H9 (cell line): Measurements from ENCODE around the gene NRROS. TPM values are rescaled to one million over a fixed set of nuclear protein-coding genes. Genes with fewer than 3 reads are reported as not detected.

Experiments used
- DNase-seq: peaks from one replicate; pipeline ENCODE4 v3.0.0-alpha.2; 2017
- H2AFZ ChIP-seq: one replicate; pipeline ENCODE4 v1.6.1; 2013; ENCODE audit warnings: mild to moderate bottlenecking, low read length, control low read depth, moderate library complexity
- H2AK5ac ChIP-seq: 2 replicates; pipeline ENCODE4 v1.6.1; 2013; ENCODE audit warnings: low read length, control low read depth, mixed read lengths; ENCODE audit not compliant: insufficient read length
- H2BK120ac ChIP-seq: one replicate; pipeline ENCODE4 v1.6.1; 2013; ENCODE audit warnings: low read depth, mild to moderate bottlenecking, low read length, control low read depth, inconsistent platforms; ENCODE audit not compliant: poor library complexity, severe bottlenecking
- H2BK12ac ChIP-seq: 2 replicates; pipeline ENCODE4 v1.6.1; 2013; ENCODE audit warnings: low read length, control low read depth, mixed read lengths, low read depth; ENCODE audit not compliant: insufficient read length
- H2BK15ac ChIP-seq: 2 replicates; pipeline ENCODE4 v1.6.1; 2013; ENCODE audit warnings: low read depth, low read length, control low read depth
- H2BK20ac ChIP-seq: one replicate; pipeline ENCODE4 v1.6.1; 2013; ENCODE audit warnings: low read depth, mild to moderate bottlenecking, low read length, control low read depth, inconsistent platforms; ENCODE audit not compliant: poor library complexity, severe bottlenecking
- H2BK5ac ChIP-seq: 2 replicates; pipeline ENCODE4 v1.6.1; 2013; ENCODE audit warnings: low read length, control low read depth, mixed read lengths; ENCODE audit not compliant: insufficient read length
- H3K14ac ChIP-seq: 2 replicates; pipeline ENCODE4 v1.6.1; 2013; ENCODE audit warnings: low read length, control low read depth; ENCODE audit not compliant: insufficient read depth
- H3K18ac ChIP-seq: 2 replicates; pipeline ENCODE4 v1.6.1; 2013; ENCODE audit warnings: low read depth, mild to moderate bottlenecking, mixed read lengths, low read length, control low read depth; ENCODE audit not compliant: insufficient read length
- H3K23ac ChIP-seq: 2 replicates; pipeline ENCODE4 v1.6.1; 2013; ENCODE audit warnings: low read length, control low read depth, mixed read lengths, low read depth; ENCODE audit not compliant: insufficient read length
- H3K23me2 ChIP-seq: 2 replicates; pipeline ENCODE4 v1.6.1; 2013; ENCODE audit warnings: low read depth, mild to moderate bottlenecking, mixed read lengths, low read length, control low read depth; ENCODE audit not compliant: insufficient read length, poor library complexity, severe bottlenecking
- H3K27ac ChIP-seq: 2 replicates; pipeline ENCODE4 v1.5.1; 2013; ENCODE audit warnings: low read length, control low read depth, mixed read lengths, low read depth; ENCODE audit not compliant: insufficient read length
- H3K27me3 ChIP-seq: 2 replicates; pipeline ENCODE4 v1.6.1; 2013; ENCODE audit warnings: low read length, control low read depth, inconsistent platforms; ENCODE audit not compliant: insufficient read depth
- H3K4ac ChIP-seq: 2 replicates; pipeline ENCODE4 v1.6.1; 2013; ENCODE audit warnings: low read depth, mild to moderate bottlenecking, control low read depth, inconsistent platforms, low read length, moderate library complexity
- H3K4me1 ChIP-seq: 2 replicates; pipeline ENCODE4 v1.6.1; 2013; ENCODE audit warnings: low read length, control low read depth, inconsistent platforms; ENCODE audit not compliant: insufficient read depth
- H3K4me2 ChIP-seq: 2 replicates; pipeline ENCODE4 v1.6.1; 2013; ENCODE audit warnings: low read length, control low read depth, mixed read lengths; ENCODE audit not compliant: insufficient read length, insufficient read depth
- H3K56ac ChIP-seq: 2 replicates; pipeline ENCODE4 v1.6.1; 2013; ENCODE audit warnings: low read depth, mild to moderate bottlenecking, mixed read lengths, low read length, control low read depth; ENCODE audit not compliant: insufficient read length
- H3K79me1 ChIP-seq: 2 replicates; pipeline ENCODE4 v1.6.1; 2013; ENCODE audit warnings: low read depth, mild to moderate bottlenecking, moderate library complexity, low read length, control low read depth, inconsistent platforms; ENCODE audit not compliant: insufficient read depth, poor library complexity, severe bottlenecking
- H3K79me2 ChIP-seq: 2 replicates; pipeline ENCODE4 v1.6.1; 2013; ENCODE audit warnings: low read length, control low read depth, inconsistent platforms; ENCODE audit not compliant: insufficient read depth
- H3K9ac ChIP-seq: 2 replicates; pipeline ENCODE4 v1.6.1; 2013; ENCODE audit warnings: low read length, control low read depth, mixed read lengths; ENCODE audit not compliant: insufficient read length; ENCODE audit errors: extremely low read depth
- H3K9me3 ChIP-seq: one replicate; pipeline ENCODE4 v1.6.1; 2013; ENCODE audit warnings: low read depth, low read length, inconsistent platforms; ENCODE audit not compliant: control insufficient read depth
- H3T11ph ChIP-seq: one replicate; pipeline ENCODE4 v1.6.1; 2013; ENCODE audit warnings: mild to moderate bottlenecking, low read length, control low read depth, inconsistent platforms
- H4K20me1 ChIP-seq: one replicate; pipeline ENCODE4 v1.6.1; 2013; ENCODE audit not compliant: control insufficient read depth, insufficient read length, insufficient read depth
- H4K5ac ChIP-seq: 2 replicates; pipeline ENCODE4 v1.6.1; 2013; ENCODE audit warnings: low read depth, mild to moderate bottlenecking, mixed read lengths, low read length, control low read depth; ENCODE audit not compliant: insufficient read length
- H4K8ac ChIP-seq: replicated peaks from 2 replicates; pipeline ENCODE4 v1.6.1; 2013; ENCODE audit warnings: low read length, control low read depth, mixed read lengths, low read depth; ENCODE audit not compliant: insufficient read length
- H4K91ac ChIP-seq: 2 replicates; pipeline ENCODE4 v1.6.1; 2013; ENCODE audit warnings: low read depth, mild to moderate bottlenecking, moderate library complexity, mixed read lengths, low read length, control low read depth; ENCODE audit not compliant: insufficient read length
- H3K27ac Mint-ChIP-seq, 3 experiments: 2 replicates in 2 of 3; 3 replicates in 1 of 3; pipeline ENCODE4 v1.8.0; 2020 to 2021; ENCODE audit warnings: mixed read lengths in 3 of 3, mild to moderate bottlenecking in 1 of 3, moderate library complexity in 1 of 3
- H3K27me3 Mint-ChIP-seq: 2 replicates; pipeline ENCODE4 v1.8.0; 2021; ENCODE audit warnings: low read depth, mild to moderate bottlenecking, moderate library complexity, mixed read lengths
- H3K36me3 Mint-ChIP-seq, 3 experiments: 2 replicates in 2 of 3; 3 replicates in 1 of 3; pipeline ENCODE4 v1.8.0; 2020 to 2021; ENCODE audit warnings: low read depth in 3 of 3, mixed read lengths in 3 of 3; ENCODE audit not compliant: insufficient read depth in 1 of 3
- H3K4me1 Mint-ChIP-seq, 2 experiments: 2 replicates each; pipeline ENCODE4 v1.8.0; 2020; ENCODE audit warnings: mixed read lengths in 2 of 2
- H3K4me3 Mint-ChIP-seq, 2 experiments: 2 replicates in 1 of 2; 3 replicates in 1 of 2; pipeline ENCODE4 v1.8.0; 2020 to 2021; ENCODE audit warnings: mild to moderate bottlenecking in 2 of 2, mixed read lengths in 2 of 2, moderate library complexity in 1 of 2
- H3K9me3 Mint-ChIP-seq, 2 experiments: 2 replicates in 1 of 2; 3 replicates in 1 of 2; pipeline ENCODE4 v1.8.0; 2020; ENCODE audit warnings: mild to moderate bottlenecking in 2 of 2, mixed read lengths in 2 of 2, moderate library complexity in 1 of 2
- WGBS: extraction: QIAGEN DNeasy Blood & Tissue Kit; methylation state at CpG from one replicate; pipeline ENCODE4 v1.1.7; 2013; ENCODE audit warnings: missing lambda C conversion rate, low lambda C conversion rate, mixed read lengths; ENCODE audit not compliant: insufficient read length; ENCODE audit errors: extremely low coverage; 5-methylcytosine and 5-hydroxymethylcytosine counted together
- total RNA-seq: library from RNA; stranded (reverse); gene quantifications from 2 replicates; pipeline ENCODE4 v1.2.1, GENCODE V29; 2021
- TF ChIP-seq, protein P1 (sequence below): fragments of 200-600 bp; sonication (generic); conservative IDR thresholded peaks from 3 replicates; pipeline ENCODE4 v1.8.0; 2021; ENCODE audit warnings: antibody characterized with exemption, mild to moderate bottlenecking

NRROS gene
- total RNA-seq, 1 experiment from 2014 or later: 4.0 TPM

DNA sequence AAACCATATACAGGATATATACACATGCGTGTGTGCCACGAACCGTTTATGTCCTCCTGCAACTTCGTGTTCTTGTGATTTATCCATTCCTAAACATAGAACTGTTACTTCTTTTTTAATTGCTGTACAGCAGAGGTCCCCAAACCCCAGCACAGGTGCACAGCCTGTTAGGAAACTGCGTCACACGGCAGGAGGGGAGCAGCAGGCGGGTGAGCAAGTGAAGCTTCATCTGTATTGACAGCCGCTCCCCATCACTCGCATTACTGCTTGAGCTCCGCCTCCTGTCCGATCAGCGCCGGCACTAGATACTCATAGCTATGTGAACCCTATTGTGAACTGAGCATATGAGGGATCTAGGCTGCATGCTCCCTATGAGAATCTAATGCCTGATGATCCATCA lies 34.9 kb upstream of the NRROS start:
- H4K20me1 ChIP-seq: no peaks in the 10 kb centered on the region
- no peak overlapping the region for H2BK120ac ChIP-seq
- H2BK15ac ChIP-seq: no peak overlapping the region
- H3K27ac ChIP-seq: no peak overlapping the region
- no peak overlapping the region for H2BK5ac ChIP-seq
- no peak overlapping the region for H2BK20ac ChIP-seq
- H3K56ac ChIP-seq: no peak overlapping the region
- no peaks in the 10 kb centered on the region for H3K9me3 ChIP-seq
- H3K79me1 ChIP-seq: no peaks in the 10 kb centered on the region
- no peak overlapping the region for H3K9ac ChIP-seq
- Mint-ChIP-seq H3K9me3 (no peaks in the 10 kb centered on the region), H3K4me1 (peaks cover 2 to 3% of the 10 kb centered on the region in 2 experiments), H3K27me3 (no peaks in the 10 kb centered on the region), H3K4me3 (no peak overlapping the region), H3K27ac (no peak overlapping the region), H3K36me3 (no peaks in the 10 kb centered on the region)
- H3K4ac ChIP-seq: no peak overlapping the region
- no peak overlapping the region for H4K91ac ChIP-seq
- no peaks in the 10 kb centered on the region for H3K27me3 ChIP-seq
- H3T11ph ChIP-seq: no peak overlapping the region
- H4K8ac ChIP-seq: no peak overlapping the region
- DNase-seq: no peak
- H3K4me2 ChIP-seq: no peak overlapping the region
- no CpG with 5 or more reads among the region's 13 CpGs for WGBS
- H3K23me2 ChIP-seq: no peaks in the 10 kb centered on the region
- H2AFZ ChIP-seq: no peak overlapping the region
- H3K14ac ChIP-seq: no peak overlapping the region
- H3K4me1 ChIP-seq: no peaks in the 10 kb centered on the region
- no peak overlapping the region for H2AK5ac ChIP-seq
- no peak overlapping the region for H2BK12ac ChIP-seq
- no peak overlapping the region for H4K5ac ChIP-seq
- H3K23ac ChIP-seq: no peak overlapping the region
- H3K18ac ChIP-seq: no peak overlapping the region
- TF ChIP-seq, protein P1, sequence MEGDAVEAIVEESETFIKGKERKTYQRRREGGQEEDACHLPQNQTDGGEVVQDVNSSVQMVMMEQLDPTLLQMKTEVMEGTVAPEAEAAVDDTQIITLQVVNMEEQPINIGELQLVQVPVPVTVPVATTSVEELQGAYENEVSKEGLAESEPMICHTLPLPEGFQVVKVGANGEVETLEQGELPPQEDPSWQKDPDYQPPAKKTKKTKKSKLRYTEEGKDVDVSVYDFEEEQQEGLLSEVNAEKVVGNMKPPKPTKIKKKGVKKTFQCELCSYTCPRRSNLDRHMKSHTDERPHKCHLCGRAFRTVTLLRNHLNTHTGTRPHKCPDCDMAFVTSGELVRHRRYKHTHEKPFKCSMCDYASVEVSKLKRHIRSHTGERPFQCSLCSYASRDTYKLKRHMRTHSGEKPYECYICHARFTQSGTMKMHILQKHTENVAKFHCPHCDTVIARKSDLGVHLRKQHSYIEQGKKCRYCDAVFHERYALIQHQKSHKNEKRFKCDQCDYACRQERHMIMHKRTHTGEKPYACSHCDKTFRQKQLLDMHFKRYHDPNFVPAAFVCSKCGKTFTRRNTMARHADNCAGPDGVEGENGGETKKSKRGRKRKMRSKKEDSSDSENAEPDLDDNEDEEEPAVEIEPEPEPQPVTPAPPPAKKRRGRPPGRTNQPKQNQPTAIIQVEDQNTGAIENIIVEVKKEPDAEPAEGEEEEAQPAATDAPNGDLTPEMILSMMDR: no peak
- no peaks in the 10 kb centered on the region for H3K79me2 ChIP-seq
